ENCODE results near the gene R3HDM2. TPM values are rescaled to one million over a fixed set of nuclear protein-coding genes. Genes with fewer than 3 reads are reported as not detected.
A peak's percentile ranks its signal among the peaks of the same experiment; 100 is the strongest.

Gene R3HDM2
- total RNA-seq, 4 donors from 2014 or later, result 21.7 to 37.6 (median 29.3) TPM

DNA sequence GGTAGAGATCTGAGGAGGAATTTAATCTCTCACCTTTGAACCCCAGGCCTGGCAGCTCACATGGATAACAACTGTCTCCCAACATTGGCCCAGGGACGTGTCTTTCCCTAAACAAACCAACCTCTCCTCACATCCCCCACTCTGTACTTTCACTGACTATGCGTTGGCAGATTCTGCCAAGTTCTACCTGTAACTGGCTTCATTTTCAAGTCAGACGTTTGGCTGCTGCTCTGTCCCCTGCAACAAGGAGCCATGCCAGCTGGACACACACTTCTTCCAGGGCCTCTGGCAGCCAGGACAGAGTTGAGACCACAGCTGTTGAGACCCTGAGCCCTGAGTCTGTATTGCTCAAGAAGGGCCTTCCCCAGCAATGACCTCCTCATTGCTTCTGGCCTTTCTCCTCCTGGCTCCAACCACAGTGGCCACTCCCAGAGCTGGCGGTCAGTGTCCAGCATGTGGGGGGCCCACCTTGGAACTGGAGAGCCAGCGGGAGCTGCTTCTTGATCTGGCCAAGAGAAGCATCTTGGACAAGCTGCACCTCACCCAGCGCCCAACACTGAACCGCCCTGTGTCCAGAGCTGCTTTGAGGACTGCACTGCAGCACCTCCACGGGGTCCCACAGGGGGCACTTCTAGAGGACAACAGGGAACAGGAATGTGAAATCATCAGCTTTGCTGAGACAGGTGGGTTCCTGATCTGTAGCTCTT is 3.8 kb upstream of the R3HDM2 start, which contains the start of gene INHBC:
Gene INHBC, plus strand, starts transcription at position 268 of the 707 bp plus-strand sequence. Its CDS starts 103 bp downstream, at position 371.
- no peak for TF ChIP-seq CTCF (IDR thresholded peaks at IDR 0.05)
- Histone ChIP-seq H3K27ac (no peak within 1 kb of the TSS), H3K27me3 (no peaks in the 10 kb centered on the region), H3K4me1 (peaks cover under 1 to 11% (median 2%) of the 10 kb centered on the region in 3 donors), H3K4me3 (no peak within 1 kb of the TSS), H3K9me3 (no peaks in the 10 kb centered on the region), H3K36me3 (no peaks in the 10 kb centered on the region)
- WGBS, 2 donors, result 65 to 66% methylated on average over 3 to 4 of the region's 8 CpGs
- intact Hi-C loops (cut with DNase I), result no loop called here
- DNase-seq, result no peak

DNA sequence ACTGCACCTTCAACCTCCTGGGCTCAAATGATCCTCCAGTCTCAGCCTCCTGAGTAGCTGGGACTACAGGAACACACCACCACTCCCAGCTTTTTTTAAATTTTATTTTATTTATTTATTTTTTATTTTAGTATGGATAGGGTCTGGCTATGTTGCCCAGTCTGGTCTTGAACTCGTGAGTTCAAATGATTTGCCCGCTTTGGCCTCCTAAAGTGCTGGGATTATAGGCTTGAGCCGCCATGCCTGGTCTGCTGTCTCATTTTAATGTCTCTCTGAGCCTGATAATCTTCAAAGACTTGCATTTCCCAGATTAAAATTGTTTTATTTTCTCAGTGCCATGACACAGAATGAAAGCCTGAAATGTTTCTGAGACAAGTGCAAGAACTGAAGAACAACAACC is 2.5 kb upstream of the R3HDM2 start:
- no peaks in the 10 kb centered on the region for H3K36me3 ChIP-seq
- no peaks in the 10 kb centered on the region for H3K9me3 ChIP-seq
- peaks cover 5 to 24% (median 11%) of the 10 kb centered on the region in 3 donors for H3K4me1 ChIP-seq
- no peak overlapping the region for H3K4me3 ChIP-seq
- no peaks in the 10 kb centered on the region for H3K27me3 ChIP-seq
- WGBS, 2 donors, result 76 to 83% methylated on average over 3 of the region's 3 CpGs
- no peak overlapping the region for H3K27ac ChIP-seq
- TF ChIP-seq CTCF (IDR thresholded peaks at IDR 0.05) (no peak), POLR2A (IDR thresholded peaks at IDR 0.05) (no peak)
- DNase-seq, result no peak
- intact Hi-C loops (cut with DNase I), result no loop called here

GRCh38 chr12:57431654-57432188 is 878 bp upstream of the R3HDM2 start:
- Histone ChIP-seq H3K9me3 (no peaks in the 10 kb centered on the region), H3K27me3 (no peaks in the 10 kb centered on the region), H3K36me3 (no peaks in the 10 kb centered on the region), H3K27ac (peak overlapping the region; percentile 96 to 99 (median 98)), H3K4me3 (peak overlapping the region in 3 of 4 donors; percentile 81 to 95 (median 84)), H3K4me1 (peaks cover 5 to 25% (median 11%) of the 10 kb centered on the region in 3 donors)
- intact Hi-C loops (cut with DNase I), result no loop called here
- 74 to 79% methylated on average over 9 to 11 of the region's 11 CpGs for WGBS, 2 donors
- TF ChIP-seq CTCF (IDR thresholded peaks at IDR 0.05) (no peak), POLR2A (IDR thresholded peaks at IDR 0.05) (no peak)
- DNase-seq, result no peak

GRCh38 chr12:57430112-57430930 is 522 bp downstream of the R3HDM2 start:
- intact Hi-C loops (cut with DNase I), result no loop called here
- Histone ChIP-seq H3K4me1 (peaks cover 5 to 25% (median 11%) of the 10 kb centered on the region in 3 donors), H3K4me3 (peak overlapping the region; percentile 81 to 95 (median 84)), H3K9me3 (no peaks in the 10 kb centered on the region), H3K27ac (peak overlapping the region; percentile 96 to 99 (median 98)), H3K27me3 (no peaks in the 10 kb centered on the region), H3K36me3 (peaks cover 0 to 7% (median 0%) of the 10 kb centered on the region in 3 donors)
- TF ChIP-seq CTCF (IDR thresholded peaks at IDR 0.05), result no peak
- peak in 1 of 4 donors; percentile 3 for TF ChIP-seq POLR2A (IDR thresholded peaks at IDR 0.05)
- DNase-seq, result no peak
- WGBS, 2 donors, result 0 to 1% methylated on average over 16 to 23 of the region's 74 CpGs
